Transverse colon (tissue), 4 donors: ENCODE measurements around the gene OSBPL10. TPM values are rescaled to one million over a fixed set of nuclear protein-coding genes. Genes with fewer than 3 reads are reported as not detected.

Experiments used
- DNase-seq: peaks from one replicate; pipeline ENCODE4 v3.0.0-alpha.2; 2019
- H3K27ac ChIP-seq, 4 donors: fragments of 200-600 bp; sonication (generic); 2 replicates each; pipeline ENCODE4 v1.5.1; 2016 to 2018; ENCODE audit warnings: inconsistent platforms in 4 of 4
- H3K27me3 ChIP-seq: fragments of 200-600 bp; sonication (generic); 2 replicates; pipeline ENCODE4 v1.5.1; 2017; ENCODE audit warnings: inconsistent platforms
- H3K36me3 ChIP-seq, 4 donors: fragments of 200-600 bp; sonication (generic); 2 replicates each; pipeline ENCODE4 v1.5.1; 2017 to 2019; ENCODE audit warnings: inconsistent platforms in 4 of 4
- H3K4me1 ChIP-seq, 4 donors: fragments of 200-600 bp; sonication (generic); 2 replicates each; pipeline ENCODE4 v1.5.1; 2017 to 2020; ENCODE audit warnings: inconsistent platforms in 4 of 4
- H3K4me3 ChIP-seq, 4 donors: fragments of 200-600 bp; sonication (generic); 1 replicate in 1 of 4; 2 replicates in 3 of 4; pipeline versions ENCODE4 v1.5.1 to v1.6.1; 2017 to 2019; ENCODE audit warnings: inconsistent platforms in 4 of 4
- H3K9me3 ChIP-seq, 2 donors: fragments of 200-600 bp; sonication (generic); 2 replicates each; pipeline ENCODE4 v1.5.1; 2017 to 2019; ENCODE audit warnings: inconsistent platforms in 2 of 2
- EP300 ChIP-seq: sonication (generic); formaldehyde crosslinking; IDR thresholded peaks from one replicate; pipeline ENCODE4 v1.6.1; 2017; ENCODE audit warnings: antibody characterized with exemption, low read depth
- POLR2A ChIP-seq: fragments of 450-650 bp; IDR thresholded peaks from one replicate; pipeline ENCODE4 v1.6.1; 2016; ENCODE audit warnings: antibody characterized with exemption, mild to moderate bottlenecking, moderate library complexity
- POLR2AphosphoS5 ChIP-seq, 3 donors: sonication (generic); formaldehyde crosslinking; IDR thresholded peaks; one replicate each; pipeline ENCODE4 v1.6.1; 2016; ENCODE audit warnings: antibody characterized with exemption in 3 of 3
- WGBS, 2 donors: methylation state at CpG; one replicate each; pipeline ENCODE4 v1.1.5; 2018; ENCODE audit warnings: low coverage in 1 of 2; 5-methylcytosine and 5-hydroxymethylcytosine counted together
- in situ Hi-C, 4 donors: fragments of 200-750 bp; cut with MboI; loops; one replicate each; pipeline versions ENCODE4 v1.15.0 to v1.15.1; 2017; ENCODE audit warnings: low sequenced_read_pairs in 3 of 4, low pct_ligation_motif_present in 1 of 4, low pct_unique_long_range_greater_than_20kb in 1 of 4
- intact Hi-C: fragments of 100-400 bp; cut with DNase I; formaldehyde crosslinking; loops from one replicate; pipeline ENCODE4 v1.15.1; 2023; ENCODE audit warnings: low total_unique reads
- total RNA-seq, 4 donors: library from RNA; depleted of rRNA; stranded (reverse); fragments of >200 nt; gene quantifications; one replicate each; pipeline ENCODE4 v1.1.0, GENCODE V29; 2016
- TF ChIP-seq, protein P1 (sequence below), 5 experiments: fragments of 200-600 bp in 3 of 5; fragments of 450-650 bp in 2 of 5; sonication (generic) in 3 of 5; IDR thresholded peaks; 1 replicate in 2 of 5; 2 replicates in 3 of 5; pipeline ENCODE4 v1.5.1; 2016 to 2017; ENCODE audit warnings: antibody characterized with exemption in 5 of 5, inconsistent platforms in 3 of 5, mild to moderate bottlenecking in 2 of 5, moderate library complexity in 1 of 5

OSBPL10 gene
- total RNA-seq, 4 donors from 2014 or later: 10.0 to 34.8 (median 19.5) TPM

DNA sequence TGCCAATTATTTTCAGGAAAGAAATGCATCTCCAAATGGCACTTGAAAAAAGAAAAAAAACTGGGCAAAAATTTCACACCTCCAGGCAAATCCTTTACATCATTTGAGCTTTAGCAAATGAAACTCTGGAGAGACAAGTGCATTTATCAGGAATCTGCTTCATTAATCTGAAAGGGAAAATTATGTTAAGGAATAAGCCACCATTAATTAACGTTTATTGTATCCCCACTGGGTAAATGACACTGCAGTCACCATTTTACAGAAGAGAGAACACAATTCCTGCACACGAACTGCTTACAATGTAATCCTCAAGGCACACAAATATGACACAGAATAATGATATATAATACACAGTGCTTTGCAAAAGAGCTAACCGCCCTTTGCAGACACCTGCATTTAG is 217.3 kb downstream of the OSBPL10 start:
- H3K27me3 ChIP-seq: no peaks in the 10 kb centered on the region
- WGBS, 2 donors: 82 to 85% methylated on average over 3 of the region's 3 CpGs
- H3K36me3 ChIP-seq: no peaks in the 10 kb centered on the region
- intact Hi-C loops: no loop called here
- TF ChIP-seq EP300: no peak
- TF ChIP-seq, protein P1, sequence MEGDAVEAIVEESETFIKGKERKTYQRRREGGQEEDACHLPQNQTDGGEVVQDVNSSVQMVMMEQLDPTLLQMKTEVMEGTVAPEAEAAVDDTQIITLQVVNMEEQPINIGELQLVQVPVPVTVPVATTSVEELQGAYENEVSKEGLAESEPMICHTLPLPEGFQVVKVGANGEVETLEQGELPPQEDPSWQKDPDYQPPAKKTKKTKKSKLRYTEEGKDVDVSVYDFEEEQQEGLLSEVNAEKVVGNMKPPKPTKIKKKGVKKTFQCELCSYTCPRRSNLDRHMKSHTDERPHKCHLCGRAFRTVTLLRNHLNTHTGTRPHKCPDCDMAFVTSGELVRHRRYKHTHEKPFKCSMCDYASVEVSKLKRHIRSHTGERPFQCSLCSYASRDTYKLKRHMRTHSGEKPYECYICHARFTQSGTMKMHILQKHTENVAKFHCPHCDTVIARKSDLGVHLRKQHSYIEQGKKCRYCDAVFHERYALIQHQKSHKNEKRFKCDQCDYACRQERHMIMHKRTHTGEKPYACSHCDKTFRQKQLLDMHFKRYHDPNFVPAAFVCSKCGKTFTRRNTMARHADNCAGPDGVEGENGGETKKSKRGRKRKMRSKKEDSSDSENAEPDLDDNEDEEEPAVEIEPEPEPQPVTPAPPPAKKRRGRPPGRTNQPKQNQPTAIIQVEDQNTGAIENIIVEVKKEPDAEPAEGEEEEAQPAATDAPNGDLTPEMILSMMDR (IDR thresholded peaks at IDR 0.05): no peak
- no peak for TF ChIP-seq POLR2A
- no peak for TF ChIP-seq POLR2AphosphoS5 (IDR thresholded peaks at IDR 0.05)
- no peaks in the 10 kb centered on the region for H3K4me1 ChIP-seq
- no peak for DNase-seq
- in situ Hi-C loops: loop anchor here in 2 of 4 donors (25.0 kb wide), 2 partner anchors 976 to 1001 kb away; no protein-coding TSS in a partner anchor
- no peak overlapping the region for H3K27ac ChIP-seq
- H3K9me3 ChIP-seq: no peaks in the 10 kb centered on the region
- H3K4me3 ChIP-seq: no peak overlapping the region

DNA sequence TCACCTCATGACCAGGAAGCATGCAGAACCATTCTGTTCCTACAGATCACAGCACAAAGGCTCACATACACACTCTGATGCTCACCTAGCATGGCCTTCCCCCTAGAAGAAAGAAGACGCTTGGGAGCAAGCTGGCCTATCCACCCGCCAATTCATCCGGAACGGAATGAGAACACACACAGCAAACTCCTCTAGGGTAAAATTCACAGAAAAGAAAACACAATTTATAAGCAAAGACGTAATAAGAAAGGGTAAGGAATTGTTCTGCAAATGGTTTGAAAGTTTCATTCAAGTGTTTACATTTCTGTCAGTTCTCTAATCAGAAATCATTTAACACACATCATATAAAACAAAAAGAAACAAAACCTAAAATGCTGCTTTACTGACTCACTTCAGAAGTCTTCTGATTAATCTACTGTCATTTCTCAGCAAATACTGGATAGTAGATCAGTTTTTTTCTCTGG is 218.1 kb downstream of the OSBPL10 start:
- Histone ChIP-seq H3K4me1 (no peaks in the 10 kb centered on the region), H3K27ac (no peak overlapping the region), H3K9me3 (no peaks in the 10 kb centered on the region), H3K4me3 (no peak overlapping the region), H3K36me3 (no peaks in the 10 kb centered on the region), H3K27me3 (no peaks in the 10 kb centered on the region)
- DNase-seq: no peak
- in situ Hi-C loops: loop anchor here in 2 of 4 donors (25.0 kb wide), 2 partner anchors 976 to 1001 kb away; no protein-coding TSS in a partner anchor
- intact Hi-C loops: no loop called here
- WGBS, 2 donors: 89 to 92% methylated on average over 1 to 5 of the region's 5 CpGs
- TF ChIP-seq, protein P1 (IDR thresholded peaks at IDR 0.05): no peak
- TF ChIP-seq EP300 (no peak), POLR2A (no peak), POLR2AphosphoS5 (IDR thresholded peaks at IDR 0.05) (no peak)

DNA sequence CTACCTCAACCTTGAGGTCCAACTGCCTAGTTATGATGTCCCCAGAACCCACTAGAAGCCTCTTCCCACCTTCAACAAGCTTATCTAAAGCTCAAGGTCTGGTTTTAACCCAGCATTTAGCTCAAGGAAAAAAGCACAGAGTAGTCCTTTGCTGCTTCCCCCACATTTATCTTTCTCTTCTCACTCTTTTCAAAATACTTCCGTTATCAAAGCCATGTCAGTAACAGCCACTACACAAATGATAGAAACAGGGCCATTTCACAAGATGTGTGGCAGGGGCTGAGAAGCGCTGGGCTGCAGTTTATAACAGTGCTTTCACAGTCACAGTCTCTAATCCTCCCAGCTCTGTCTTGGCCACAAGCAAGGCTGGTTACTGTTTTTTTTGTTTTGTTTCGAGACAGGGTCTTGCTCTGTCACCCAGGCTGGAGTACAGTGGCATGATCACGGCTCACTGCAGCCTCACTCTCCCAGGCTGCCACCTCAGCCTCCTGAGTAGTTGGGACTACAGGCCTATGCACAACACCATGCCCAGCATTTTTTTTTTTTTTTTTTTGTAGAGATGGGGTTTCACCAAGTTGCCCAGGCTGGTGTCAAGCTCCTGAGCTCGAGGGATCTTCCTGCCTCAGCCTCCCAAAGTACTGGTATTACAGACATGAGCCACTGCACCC is 218.8 kb downstream of the OSBPL10 start:
- TF ChIP-seq EP300 (no peak), POLR2A (no peak), POLR2AphosphoS5 (IDR thresholded peaks at IDR 0.05) (no peak)
- TF ChIP-seq, protein P1 (IDR thresholded peaks at IDR 0.05): no peak
- 67 to 78% methylated on average over 5 of the region's 5 CpGs for WGBS, 2 donors
- in situ Hi-C loops: loop anchor here in 2 of 4 donors (25.0 kb wide), 2 partner anchors 975 to 1000 kb away; no protein-coding TSS in a partner anchor

DNA sequence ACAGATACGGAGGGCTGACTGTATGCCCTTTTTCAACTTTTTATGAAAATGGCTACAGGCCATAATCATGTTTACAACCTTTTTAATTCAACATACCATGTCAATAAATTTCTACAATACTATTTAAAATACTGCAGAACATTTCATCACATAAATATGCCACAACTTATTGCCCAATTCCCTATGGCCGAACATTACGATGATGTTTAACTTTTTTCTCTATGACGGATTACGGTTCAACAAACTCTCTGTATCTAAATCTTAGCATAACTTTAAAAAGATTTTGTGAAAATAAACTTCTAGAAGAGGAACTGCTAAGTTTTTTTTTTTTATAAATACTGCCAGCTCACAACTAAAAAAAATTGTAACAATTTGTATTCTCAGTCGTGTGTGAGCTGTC is 220.4 kb downstream of the OSBPL10 start:
- DNase-seq: no peak
- H3K4me1 ChIP-seq: peaks cover 0 to 8% (median 0%) of the 10 kb centered on the region in 4 donors
- no peaks in the 10 kb centered on the region for H3K27me3 ChIP-seq
- WGBS, 2 donors: 84 to 85% methylated on average over 6 of the region's 6 CpGs
- H3K9me3 ChIP-seq: no peaks in the 10 kb centered on the region
- in situ Hi-C loops: loop anchor here in 2 of 4 donors (25.0 kb wide), 2 partner anchors 973 to 998 kb away; no protein-coding TSS in a partner anchor
- H3K36me3 ChIP-seq: no peaks in the 10 kb centered on the region
- H3K27ac ChIP-seq: no peak overlapping the region
- no peak overlapping the region for H3K4me3 ChIP-seq
- intact Hi-C loops: no loop called here
- TF ChIP-seq POLR2A (no peak), EP300 (no peak), POLR2AphosphoS5 (IDR thresholded peaks at IDR 0.05) (no peak)
- TF ChIP-seq, protein P1 (IDR thresholded peaks at IDR 0.05): no peak

More for the DNA sequence above, 218.8 kb downstream of the OSBPL10 start:
- Histone ChIP-seq H3K27ac (no peak overlapping the region), H3K36me3 (no peaks in the 10 kb centered on the region), H3K4me1 (no peaks in the 10 kb centered on the region), H3K9me3 (no peaks in the 10 kb centered on the region), H3K27me3 (no peaks in the 10 kb centered on the region), H3K4me3 (no peak overlapping the region)
- intact Hi-C loops: no loop called here
- DNase-seq: no peak
